Parathyroid adenoma (tissue), 2 donors: ENCODE measurements around the gene DOK7.

Experiments
- H2AFZ ChIP-seq: fragments of 300-600 bp; sonication (generic); one replicate; pipeline ENCODE4 v1.7.0; 2017; ENCODE audit warnings: antibody characterized with exemption, mild to moderate bottlenecking
- H3K27ac ChIP-seq: fragments of 300-600 bp; sonication (generic); one replicate; pipeline ENCODE4 v1.7.0; 2017
- H3K27me3 ChIP-seq: fragments of 300-600 bp; sonication (generic); one replicate; pipeline ENCODE4 v1.7.0; 2017; ENCODE audit warnings: low read length; ENCODE audit not compliant: control insufficient read depth, insufficient read depth
- H3K36me3 ChIP-seq: fragments of 300-600 bp; sonication (generic); one replicate; pipeline ENCODE4 v1.7.0; 2017; ENCODE audit warnings: low read length; ENCODE audit not compliant: control insufficient read depth, insufficient read depth
- H3K4me1 ChIP-seq: fragments of 300-600 bp; sonication (generic); one replicate; pipeline ENCODE4 v1.7.0; 2017; ENCODE audit warnings: control low read depth
- H3K4me2 ChIP-seq: fragments of 300-600 bp; sonication (generic); one replicate; pipeline ENCODE4 v1.7.0; 2017; ENCODE audit warnings: low read length
- H3K4me3 ChIP-seq: fragments of 300-600 bp; sonication (generic); one replicate; pipeline ENCODE4 v1.7.0; 2017; ENCODE audit warnings: low read depth, low read length
- H3K79me2 ChIP-seq: fragments of 300-600 bp; sonication (generic); one replicate; pipeline ENCODE4 v1.7.0; 2017; ENCODE audit warnings: control low read depth
- H3K9ac ChIP-seq: fragments of 300-600 bp; sonication (generic); one replicate; pipeline ENCODE4 v1.7.0; 2017; ENCODE audit warnings: mild to moderate bottlenecking
- H3K9me3 ChIP-seq: fragments of 300-600 bp; sonication (generic); one replicate; pipeline ENCODE4 v1.7.0; 2017; ENCODE audit warnings: low read length; ENCODE audit not compliant: control insufficient read depth
- TF ChIP-seq, protein P1 (sequence below): fragments of 300-600 bp; sonication (generic); IDR thresholded peaks from one replicate; pipeline ENCODE4 v1.7.0; 2017; ENCODE audit warnings: antibody characterized with exemption, mild to moderate bottlenecking
- donor health status: primary hyperparathyroidism.

DOK7 gene

GRCh38 chr4:3484057-3484973, 21.2 kb downstream of the DOK7 start:
- H2AFZ ChIP-seq: no peak overlapping the region
- H3K27ac ChIP-seq: no peak overlapping the region
- H3K4me1 ChIP-seq: no peaks in the 10 kb centered on the region
- no peak overlapping the region for H3K4me2 ChIP-seq
- H3K79me2 ChIP-seq: no peaks in the 10 kb centered on the region
- TF ChIP-seq, protein P1, sequence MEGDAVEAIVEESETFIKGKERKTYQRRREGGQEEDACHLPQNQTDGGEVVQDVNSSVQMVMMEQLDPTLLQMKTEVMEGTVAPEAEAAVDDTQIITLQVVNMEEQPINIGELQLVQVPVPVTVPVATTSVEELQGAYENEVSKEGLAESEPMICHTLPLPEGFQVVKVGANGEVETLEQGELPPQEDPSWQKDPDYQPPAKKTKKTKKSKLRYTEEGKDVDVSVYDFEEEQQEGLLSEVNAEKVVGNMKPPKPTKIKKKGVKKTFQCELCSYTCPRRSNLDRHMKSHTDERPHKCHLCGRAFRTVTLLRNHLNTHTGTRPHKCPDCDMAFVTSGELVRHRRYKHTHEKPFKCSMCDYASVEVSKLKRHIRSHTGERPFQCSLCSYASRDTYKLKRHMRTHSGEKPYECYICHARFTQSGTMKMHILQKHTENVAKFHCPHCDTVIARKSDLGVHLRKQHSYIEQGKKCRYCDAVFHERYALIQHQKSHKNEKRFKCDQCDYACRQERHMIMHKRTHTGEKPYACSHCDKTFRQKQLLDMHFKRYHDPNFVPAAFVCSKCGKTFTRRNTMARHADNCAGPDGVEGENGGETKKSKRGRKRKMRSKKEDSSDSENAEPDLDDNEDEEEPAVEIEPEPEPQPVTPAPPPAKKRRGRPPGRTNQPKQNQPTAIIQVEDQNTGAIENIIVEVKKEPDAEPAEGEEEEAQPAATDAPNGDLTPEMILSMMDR: no peak
- H3K9me3 ChIP-seq: no peaks in the 10 kb centered on the region
- H3K4me3 ChIP-seq: no peak overlapping the region
- peaks cover 5% of the 10 kb centered on the region for H3K27me3 ChIP-seq
- no peaks in the 10 kb centered on the region for H3K36me3 ChIP-seq
- no peak overlapping the region for H3K9ac ChIP-seq

DNA sequence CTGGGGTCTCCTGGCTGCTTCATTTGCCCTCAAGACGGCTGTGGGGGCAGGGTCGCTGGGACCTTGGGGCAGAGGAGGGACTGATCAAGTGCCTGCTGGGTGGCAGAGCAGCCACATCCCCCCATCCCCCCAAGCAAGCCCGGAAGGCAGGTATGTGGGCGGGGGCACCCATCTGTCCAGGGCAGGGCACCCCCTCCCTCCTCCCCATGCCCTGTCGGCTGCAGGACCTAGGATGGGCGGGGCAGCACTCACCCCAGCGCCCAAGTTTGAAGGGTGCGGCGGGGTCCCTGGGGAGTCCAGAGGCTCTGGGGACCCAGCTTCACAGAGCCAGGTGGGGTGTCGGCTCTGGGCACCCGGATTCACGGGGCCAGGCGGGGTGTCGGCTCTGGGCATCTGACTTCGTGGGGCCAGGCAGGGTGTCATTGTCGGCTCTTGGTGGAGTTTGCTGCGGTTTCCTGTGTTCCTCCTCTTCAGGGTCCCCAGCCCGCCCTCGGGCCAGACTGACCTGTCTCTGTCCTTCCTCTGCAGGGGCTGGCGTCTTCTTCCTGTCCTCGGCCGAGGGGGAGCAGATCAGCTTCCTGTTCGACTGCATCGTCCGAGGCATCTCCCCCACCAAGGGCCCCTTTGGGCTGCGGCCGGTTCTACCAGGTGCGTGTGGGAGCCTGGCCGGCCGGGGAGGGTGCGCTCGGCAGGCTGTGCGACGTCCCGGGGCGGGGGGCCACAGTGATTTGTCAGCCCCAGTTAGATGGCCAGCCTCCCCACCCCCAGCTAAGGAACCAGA, 22.1 kb downstream of the DOK7 start:
- TF ChIP-seq, protein P1: no peak
- H3K79me2 ChIP-seq: no peaks in the 10 kb centered on the region
- H3K4me1 ChIP-seq: no peaks in the 10 kb centered on the region
- no peaks in the 10 kb centered on the region for H3K36me3 ChIP-seq
- H3K4me3 ChIP-seq: no peak overlapping the region
- no peak overlapping the region for H3K9ac ChIP-seq
- no peak overlapping the region for H3K27ac ChIP-seq
- no peak overlapping the region for H2AFZ ChIP-seq
- no peaks in the 10 kb centered on the region for H3K9me3 ChIP-seq
- no peak overlapping the region for H3K4me2 ChIP-seq
- H3K27me3 ChIP-seq: peaks cover 5% of the 10 kb centered on the region

DNA sequence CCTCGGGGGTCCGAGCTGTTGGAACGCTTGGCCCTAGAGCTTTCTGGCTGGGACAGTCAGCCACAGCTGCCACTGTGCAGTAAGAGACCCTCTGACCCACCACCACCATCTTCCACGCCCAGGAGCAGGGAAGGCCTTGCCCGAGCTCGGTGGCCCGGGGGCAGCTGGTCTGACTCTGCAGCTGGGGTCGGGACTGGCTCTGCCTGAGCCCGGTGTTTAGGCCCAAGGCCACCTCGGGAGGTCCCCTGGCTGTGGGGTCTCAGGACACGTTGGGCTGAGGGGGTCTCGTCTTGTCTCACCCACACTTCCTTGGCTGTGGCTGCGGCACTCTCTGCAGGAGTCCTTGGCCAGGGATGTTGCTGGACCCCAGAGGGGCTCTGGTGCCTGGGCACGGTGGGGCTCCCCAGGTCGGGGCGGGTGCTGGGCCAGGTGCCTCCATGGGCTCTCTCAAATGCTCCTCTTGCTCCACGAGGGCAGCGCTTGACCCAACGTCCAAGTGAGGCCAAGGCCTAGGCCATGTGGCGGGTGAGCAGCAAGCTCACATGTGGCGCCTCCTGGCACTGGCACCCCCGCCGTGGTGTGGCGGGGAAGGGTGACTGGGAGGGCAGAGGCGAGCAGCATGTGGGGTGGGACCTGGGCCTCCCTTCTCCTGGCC, 22.9 kb downstream of the DOK7 start:
- TF ChIP-seq, protein P1: no peak
- Histone ChIP-seq H3K27me3 (peaks cover 5% of the 10 kb centered on the region), H3K9ac (no peak overlapping the region), H2AFZ (no peak overlapping the region), H3K4me3 (no peak overlapping the region), H3K9me3 (no peaks in the 10 kb centered on the region), H3K4me1 (no peaks in the 10 kb centered on the region), H3K4me2 (no peak overlapping the region), H3K27ac (no peak overlapping the region), H3K79me2 (no peaks in the 10 kb centered on the region), H3K36me3 (no peaks in the 10 kb centered on the region)

- H3K36me3 ChIP-seq: no peaks in the 10 kb centered on the region
- no peak overlapping the region for H3K27ac ChIP-seq
- peaks cover 5% of the 10 kb centered on the region for H3K27me3 ChIP-seq
- no peaks in the 10 kb centered on the region for H3K79me2 ChIP-seq
- no peak overlapping the region for H3K4me3 ChIP-seq
- H3K9me3 ChIP-seq: no peaks in the 10 kb centered on the region
- H3K4me1 ChIP-seq: no peaks in the 10 kb centered on the region
- no peak overlapping the region for H3K9ac ChIP-seq
- H3K4me2 ChIP-seq: no peak overlapping the region
- TF ChIP-seq, protein P1: no peak
- no peak overlapping the region for H2AFZ ChIP-seq
Measured at GRCh38 chr4:3486541-3487540, 23.7 kb downstream of the DOK7 start.
